Suprapubic skin (tissue), 4 donors: Measurements from ENCODE around the gene KRTAP6-3. TPM values are rescaled to one million over a fixed set of nuclear protein-coding genes. Genes with fewer than 3 reads are reported as not detected.

Experiments used
- DNase-seq, 2 donors: peaks; one replicate each; pipeline ENCODE4 v3.0.0-alpha.2; 2019; ENCODE audit warnings: low spot score in 2 of 2
- H3K27ac ChIP-seq: fragments of 200-600 bp; sonication (generic); one replicate; pipeline ENCODE4 v1.5.1; 2019
- H3K27me3 ChIP-seq: fragments of 200-600 bp; sonication (generic); one replicate; pipeline ENCODE4 v1.5.1; 2019
- H3K36me3 ChIP-seq: fragments of 200-600 bp; sonication (generic); one replicate; pipeline ENCODE4 v1.5.1; 2019
- H3K4me1 ChIP-seq: fragments of 200-600 bp; sonication (generic); one replicate; pipeline ENCODE4 v1.5.1; 2019
- H3K4me3 ChIP-seq: fragments of 200-600 bp; sonication (generic); one replicate; pipeline ENCODE4 v1.5.1; 2019; ENCODE audit warnings: mild to moderate bottlenecking
- H3K9me3 ChIP-seq: fragments of 200-600 bp; sonication (generic); one replicate; pipeline ENCODE4 v1.5.1; 2019
- EP300 ChIP-seq: sonication (generic); formaldehyde crosslinking; IDR thresholded peaks from one replicate; pipeline ENCODE4 v1.6.1; 2017; ENCODE audit warnings: antibody characterized with exemption
- POLR2A ChIP-seq, 2 donors: fragments of 450-650 bp; IDR thresholded peaks; one replicate each; pipeline ENCODE4 v1.6.1; 2017; ENCODE audit warnings: antibody characterized with exemption in 2 of 2, mild to moderate bottlenecking in 2 of 2, moderate library complexity in 2 of 2
- POLR2AphosphoS5 ChIP-seq, 3 donors: sonication (generic); formaldehyde crosslinking; IDR thresholded peaks; one replicate each; pipeline ENCODE4 v1.6.1; 2017; ENCODE audit warnings: antibody characterized with exemption in 3 of 3
- WGBS: methylation state at CpG from one replicate; pipeline ENCODE4 v1.1.5; 2018; 5-methylcytosine and 5-hydroxymethylcytosine counted together
- total RNA-seq, 4 donors: library from RNA; depleted of rRNA; stranded (reverse); fragments of >200 nt; gene quantifications; one replicate each; pipeline ENCODE4 v1.1.0, GENCODE V29; 2016
- TF ChIP-seq, protein P1 (sequence below), 2 donors: fragments of 200-600 bp in 1 of 2; fragments of 450-650 bp in 1 of 2; sonication (generic) in 1 of 2; IDR thresholded peaks; one replicate each; pipeline ENCODE4 v1.5.1; 2016 to 2019; ENCODE audit warnings: antibody characterized with exemption in 2 of 2, mild to moderate bottlenecking in 1 of 2, moderate library complexity in 1 of 2

KRTAP6-3 gene, protein sequence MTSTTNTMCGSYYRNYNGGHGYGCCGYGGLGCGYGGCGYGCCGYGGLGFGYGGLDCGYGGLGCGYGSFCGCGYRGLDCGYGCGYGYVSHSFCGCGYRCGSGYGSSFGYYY
- total RNA-seq: not detected

DNA sequence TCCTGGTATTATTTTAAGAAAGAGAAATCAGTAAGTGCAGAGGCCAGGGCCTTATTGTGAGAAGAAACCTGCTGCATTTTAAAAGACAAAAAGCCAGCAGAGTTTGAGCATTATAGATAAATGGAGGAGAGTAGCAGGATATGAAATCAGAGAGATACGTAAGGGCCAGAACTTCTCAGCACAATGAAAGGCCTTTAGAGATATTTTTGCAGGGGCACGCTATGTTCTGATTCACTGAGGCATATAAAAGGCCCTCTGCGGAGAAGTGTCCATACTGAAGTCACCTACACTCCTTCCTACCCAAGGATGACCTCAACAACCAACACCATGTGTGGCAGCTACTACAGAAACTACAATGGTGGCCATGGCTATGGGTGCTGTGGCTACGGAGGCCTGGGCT, at the start of gene KRTAP6-3:
Gene KRTAP6-3, plus strand, starts transcription at position 301 of the 400 bp plus-strand sequence. Its CDS starts 6 bp downstream, at position 307.
- TF ChIP-seq EP300: no peak
- TF ChIP-seq, protein P1, sequence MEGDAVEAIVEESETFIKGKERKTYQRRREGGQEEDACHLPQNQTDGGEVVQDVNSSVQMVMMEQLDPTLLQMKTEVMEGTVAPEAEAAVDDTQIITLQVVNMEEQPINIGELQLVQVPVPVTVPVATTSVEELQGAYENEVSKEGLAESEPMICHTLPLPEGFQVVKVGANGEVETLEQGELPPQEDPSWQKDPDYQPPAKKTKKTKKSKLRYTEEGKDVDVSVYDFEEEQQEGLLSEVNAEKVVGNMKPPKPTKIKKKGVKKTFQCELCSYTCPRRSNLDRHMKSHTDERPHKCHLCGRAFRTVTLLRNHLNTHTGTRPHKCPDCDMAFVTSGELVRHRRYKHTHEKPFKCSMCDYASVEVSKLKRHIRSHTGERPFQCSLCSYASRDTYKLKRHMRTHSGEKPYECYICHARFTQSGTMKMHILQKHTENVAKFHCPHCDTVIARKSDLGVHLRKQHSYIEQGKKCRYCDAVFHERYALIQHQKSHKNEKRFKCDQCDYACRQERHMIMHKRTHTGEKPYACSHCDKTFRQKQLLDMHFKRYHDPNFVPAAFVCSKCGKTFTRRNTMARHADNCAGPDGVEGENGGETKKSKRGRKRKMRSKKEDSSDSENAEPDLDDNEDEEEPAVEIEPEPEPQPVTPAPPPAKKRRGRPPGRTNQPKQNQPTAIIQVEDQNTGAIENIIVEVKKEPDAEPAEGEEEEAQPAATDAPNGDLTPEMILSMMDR (IDR thresholded peaks at IDR 0.05): no peak
- TF ChIP-seq POLR2AphosphoS5 (IDR thresholded peaks at IDR 0.05): no peak
- TF ChIP-seq POLR2A (IDR thresholded peaks at IDR 0.05): no peak
- DNase-seq: no peak
- no peak within 1 kb of the TSS for H3K4me3 ChIP-seq
- H3K27me3 ChIP-seq: no peaks in the 10 kb centered on the region
- H3K27ac ChIP-seq: no peak within 1 kb of the TSS
- no peaks in the 10 kb centered on the region for H3K4me1 ChIP-seq
- H3K9me3 ChIP-seq: no peaks in the 10 kb centered on the region
- WGBS: 91% methylated on average over 4 of the region's 4 CpGs
- no peaks in the 10 kb centered on the region for H3K36me3 ChIP-seq

DNA sequence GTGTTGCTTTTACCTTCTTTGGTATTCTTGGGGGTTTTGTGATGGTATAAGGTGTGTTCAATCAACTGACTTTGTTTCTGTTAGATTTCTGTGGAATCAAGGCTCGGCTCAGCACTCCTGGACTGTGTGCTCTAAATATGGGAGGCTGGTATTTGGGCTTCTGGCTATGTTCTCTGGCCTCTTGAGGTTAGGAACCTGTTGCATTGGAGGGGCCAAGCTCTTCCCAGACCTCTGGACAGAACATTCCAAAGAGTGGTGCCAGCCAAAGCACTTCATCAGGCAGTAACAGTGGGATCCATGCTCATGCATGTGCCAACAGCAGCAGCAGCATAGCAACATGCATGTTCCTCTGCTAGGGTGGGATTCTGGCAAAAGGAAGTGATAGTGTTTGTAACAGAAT, 39.5 kb upstream of the KRTAP6-3 start:
- DNase-seq: no peak
- TF ChIP-seq, protein P1 (IDR thresholded peaks at IDR 0.05): no peak
- TF ChIP-seq POLR2AphosphoS5 (IDR thresholded peaks at IDR 0.05): no peak
- no peak for TF ChIP-seq EP300
- no peak for TF ChIP-seq POLR2A (IDR thresholded peaks at IDR 0.05)
- Histone ChIP-seq H3K27ac (no peak overlapping the region), H3K4me1 (no peaks in the 10 kb centered on the region), H3K36me3 (no peaks in the 10 kb centered on the region), H3K9me3 (peaks cover 6% of the 10 kb centered on the region), H3K27me3 (no peaks in the 10 kb centered on the region), H3K4me3 (no peak overlapping the region)
- WGBS: no CpG with 5 or more reads among the region's 1 CpG

DNA sequence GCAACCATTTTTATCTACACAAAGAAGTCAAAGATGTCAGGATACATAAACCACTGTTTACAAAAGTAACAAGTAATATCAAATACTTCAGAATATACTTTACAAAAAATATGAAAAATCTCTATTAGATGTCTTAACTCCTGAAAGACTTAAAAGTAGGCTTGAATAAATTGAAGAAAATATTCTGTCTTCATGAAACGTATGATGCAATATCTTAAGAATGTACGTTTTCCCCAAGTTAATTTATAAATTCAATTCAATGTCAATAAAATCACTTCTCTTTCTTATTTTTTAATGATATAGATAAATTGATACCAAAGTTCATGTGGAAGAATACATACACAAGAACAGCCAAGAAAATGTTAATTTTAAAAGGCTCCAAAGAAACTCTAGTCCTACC, 37.1 kb upstream of the KRTAP6-3 start:
- WGBS: 82% methylated on average over 2 of the region's 2 CpGs
- Histone ChIP-seq H3K27me3 (no peaks in the 10 kb centered on the region), H3K4me3 (no peak overlapping the region), H3K9me3 (no peaks in the 10 kb centered on the region), H3K27ac (no peak overlapping the region), H3K4me1 (no peaks in the 10 kb centered on the region), H3K36me3 (no peaks in the 10 kb centered on the region)
- no peak for DNase-seq
- TF ChIP-seq EP300 (no peak), POLR2A (IDR thresholded peaks at IDR 0.05) (no peak), POLR2AphosphoS5 (IDR thresholded peaks at IDR 0.05) (no peak)
- TF ChIP-seq, protein P1 (IDR thresholded peaks at IDR 0.05): no peak

DNA sequence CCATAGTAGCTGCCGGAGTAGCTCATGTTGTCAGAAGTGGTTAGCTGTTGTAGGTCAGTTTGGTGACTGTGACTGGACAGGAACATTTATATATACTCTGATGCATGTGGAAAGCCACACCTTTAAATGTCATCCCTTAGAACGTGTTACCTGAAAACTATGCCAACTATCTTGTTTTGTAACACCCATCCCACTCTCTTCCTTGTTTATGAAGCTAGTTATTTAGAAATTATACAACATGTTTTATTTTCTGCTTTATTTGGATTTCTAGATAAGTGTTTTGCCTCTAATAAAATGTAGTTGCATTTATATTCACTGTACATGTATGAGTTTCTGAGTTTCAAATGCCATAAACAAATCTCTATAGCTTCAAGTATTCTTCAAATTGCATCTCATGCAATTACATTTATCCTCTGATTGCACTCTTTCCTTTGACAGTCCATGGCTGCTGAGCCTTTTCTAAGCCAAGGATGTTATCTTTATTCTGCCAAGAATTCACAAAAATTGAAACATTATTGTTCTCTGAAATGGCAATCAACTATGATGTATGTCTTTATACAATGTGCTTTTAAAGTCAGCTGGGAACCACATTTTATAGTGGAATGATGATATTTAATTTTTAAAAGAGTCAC, 30.9 kb upstream of the KRTAP6-3 start, which contains the start of gene KRTAP19-7:
Gene KRTAP19-7, minus strand, starts transcription at position 51 of the 632 bp plus-strand sequence. Its CDS starts 25 bp downstream, at position 26.
- 59% methylated on average over 2 of the region's 2 CpGs for WGBS
- no peak within 1 kb of the TSS for H3K27ac ChIP-seq
- no peak for DNase-seq
- no peak for TF ChIP-seq EP300
- TF ChIP-seq POLR2AphosphoS5 (IDR thresholded peaks at IDR 0.05): no peak
- TF ChIP-seq, protein P1 (IDR thresholded peaks at IDR 0.05): no peak
- no peak for TF ChIP-seq POLR2A (IDR thresholded peaks at IDR 0.05)
- H3K9me3 ChIP-seq: no peaks in the 10 kb centered on the region
- no peaks in the 10 kb centered on the region for H3K36me3 ChIP-seq
- H3K4me1 ChIP-seq: no peaks in the 10 kb centered on the region
- H3K27me3 ChIP-seq: no peaks in the 10 kb centered on the region
- no peak within 1 kb of the TSS for H3K4me3 ChIP-seq

DNA sequence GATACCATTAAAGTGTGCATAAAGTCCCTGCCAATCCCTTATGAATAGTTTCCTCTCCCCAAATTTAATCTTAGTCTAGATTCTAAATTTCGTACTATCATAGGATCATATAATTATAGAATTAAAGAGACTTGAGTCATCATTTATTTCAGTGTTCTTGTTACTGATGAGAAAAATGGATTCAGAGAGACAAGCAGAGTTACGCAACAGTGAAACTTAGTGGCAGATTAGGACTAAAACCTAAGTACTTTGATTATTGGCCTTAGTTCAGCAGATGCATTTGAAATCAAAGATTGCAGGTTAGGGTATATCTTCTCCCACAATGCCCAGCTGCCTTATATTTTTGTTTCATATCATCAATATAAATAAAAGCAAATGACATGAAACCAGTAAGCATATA, 30.3 kb upstream of the KRTAP6-3 start:
- Histone ChIP-seq H3K4me3 (no peak overlapping the region), H3K27ac (no peak overlapping the region), H3K36me3 (no peaks in the 10 kb centered on the region), H3K27me3 (no peaks in the 10 kb centered on the region), H3K4me1 (no peaks in the 10 kb centered on the region), H3K9me3 (no peaks in the 10 kb centered on the region)
- WGBS: 59% methylated on average over 2 of the region's 2 CpGs
- no peak for DNase-seq
- TF ChIP-seq EP300 (no peak), POLR2AphosphoS5 (IDR thresholded peaks at IDR 0.05) (no peak), POLR2A (IDR thresholded peaks at IDR 0.05) (no peak)
- TF ChIP-seq, protein P1 (IDR thresholded peaks at IDR 0.05): no peak
